ENCODE data around the gene ANKRD53.
"Not testable (repeated sequence)": the region's sequence is repeated elsewhere in the genome, so short reads cannot be mapped to it uniquely, and the experiment has no call there.

DNA sequence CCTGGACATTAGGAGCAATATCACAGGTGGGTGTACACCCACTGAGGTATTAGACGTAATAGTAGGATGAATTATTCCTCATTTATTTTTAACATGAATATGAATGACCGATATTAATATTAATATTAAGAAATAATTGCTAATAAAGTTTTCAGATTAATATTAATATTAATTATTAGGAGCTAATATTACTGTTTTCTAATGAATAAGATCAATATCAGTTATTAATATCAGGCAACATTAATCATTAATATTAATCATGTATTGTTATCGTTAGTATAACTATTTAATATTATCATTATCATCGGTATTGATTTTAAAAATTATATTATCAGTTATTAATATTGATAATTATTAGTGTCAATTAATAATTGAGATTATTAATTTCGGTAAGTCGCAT, 41.6 kb downstream of the ANKRD53 start:
- TF ChIP-seq, protein P1, sequence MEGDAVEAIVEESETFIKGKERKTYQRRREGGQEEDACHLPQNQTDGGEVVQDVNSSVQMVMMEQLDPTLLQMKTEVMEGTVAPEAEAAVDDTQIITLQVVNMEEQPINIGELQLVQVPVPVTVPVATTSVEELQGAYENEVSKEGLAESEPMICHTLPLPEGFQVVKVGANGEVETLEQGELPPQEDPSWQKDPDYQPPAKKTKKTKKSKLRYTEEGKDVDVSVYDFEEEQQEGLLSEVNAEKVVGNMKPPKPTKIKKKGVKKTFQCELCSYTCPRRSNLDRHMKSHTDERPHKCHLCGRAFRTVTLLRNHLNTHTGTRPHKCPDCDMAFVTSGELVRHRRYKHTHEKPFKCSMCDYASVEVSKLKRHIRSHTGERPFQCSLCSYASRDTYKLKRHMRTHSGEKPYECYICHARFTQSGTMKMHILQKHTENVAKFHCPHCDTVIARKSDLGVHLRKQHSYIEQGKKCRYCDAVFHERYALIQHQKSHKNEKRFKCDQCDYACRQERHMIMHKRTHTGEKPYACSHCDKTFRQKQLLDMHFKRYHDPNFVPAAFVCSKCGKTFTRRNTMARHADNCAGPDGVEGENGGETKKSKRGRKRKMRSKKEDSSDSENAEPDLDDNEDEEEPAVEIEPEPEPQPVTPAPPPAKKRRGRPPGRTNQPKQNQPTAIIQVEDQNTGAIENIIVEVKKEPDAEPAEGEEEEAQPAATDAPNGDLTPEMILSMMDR (IDR thresholded peaks at IDR 0.05) = not testable (repeated sequence)
- not testable (repeated sequence) for TF ChIP-seq POLR2A (IDR thresholded peaks at IDR 0.05)

All from body of pancreas (tissue), 4 donors.